NCI-H460 (cell line): ENCODE results near the gene NEU4. TPM values are rescaled to one million over a fixed set of nuclear protein-coding genes. Genes with fewer than 3 reads are reported as not detected.
"Not testable (repeated sequence)": the region's sequence is repeated elsewhere in the genome, so short reads cannot be mapped to it uniquely, and the experiment has no call there.

ENCODE experiments used
- DNase-seq: peaks from one replicate; pipeline ENCODE4 v3.0.0-alpha.2; 2016; ENCODE audit warnings: low read depth; ENCODE audit errors: extremely low read depth
- polyA plus RNA-seq: library from polyadenylated mRNA; depleted of rRNA; stranded (reverse); fragments of >200 nt; gene quantifications from 2 replicates; pipeline ENCODE4 v1.2.3, GENCODE V29; 2014; cell fraction: nucleus; rRNA removed
- total RNA-seq: library from RNA; depleted of rRNA; stranded (reverse); fragments of >200 nt; shearing (Covaris generic); gene quantifications from 2 replicates; pipeline ENCODE4 v1.2.3, GENCODE V29; 2014; rRNA removed

NEU4 gene
- total RNA-seq = 0.35 and 0.37 TPM in 2 replicates
- 1.5 TPM in 1 of 2 replicates, not detected in the other for polyA plus RNA-seq

DNA sequence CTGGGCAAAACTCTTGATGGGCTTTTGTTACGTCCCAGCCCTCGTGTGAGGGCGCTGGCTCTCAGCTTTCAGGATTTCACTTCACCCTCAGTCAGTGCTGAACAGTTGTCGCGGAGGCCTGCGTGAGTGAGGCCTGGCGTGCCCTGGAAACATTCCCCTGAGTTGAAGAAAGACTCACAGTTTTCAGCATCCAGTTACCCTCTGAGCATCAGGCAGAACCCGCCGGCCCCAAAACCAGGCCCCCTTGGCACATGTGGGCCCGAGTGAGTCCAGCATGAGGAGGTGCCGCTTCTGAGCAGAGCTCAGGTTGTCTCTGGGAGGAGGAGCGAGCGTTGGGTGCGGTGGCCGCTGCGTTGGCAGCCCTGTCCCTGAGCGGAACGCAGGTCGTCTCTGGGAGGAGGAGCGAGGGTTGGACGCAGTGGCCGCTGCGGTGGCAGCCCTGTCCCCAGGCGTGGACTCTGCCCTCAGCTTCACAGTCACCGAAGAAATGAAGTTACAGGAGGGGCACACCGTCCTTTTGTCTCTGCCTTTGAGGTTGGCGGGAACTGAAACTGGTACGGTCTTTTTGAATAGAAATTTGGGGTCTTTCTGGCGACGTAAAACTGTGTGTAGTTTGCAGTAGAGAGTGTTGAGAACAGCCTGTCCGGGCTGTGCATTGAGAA, at the start of gene NEU4:
NEU4 (plus strand) TSS at position 473 of the 662 bp plus-strand sequence. CDS start 5,292 bp downstream, outside the sequence.
- DNase-seq = no peak

DNA sequence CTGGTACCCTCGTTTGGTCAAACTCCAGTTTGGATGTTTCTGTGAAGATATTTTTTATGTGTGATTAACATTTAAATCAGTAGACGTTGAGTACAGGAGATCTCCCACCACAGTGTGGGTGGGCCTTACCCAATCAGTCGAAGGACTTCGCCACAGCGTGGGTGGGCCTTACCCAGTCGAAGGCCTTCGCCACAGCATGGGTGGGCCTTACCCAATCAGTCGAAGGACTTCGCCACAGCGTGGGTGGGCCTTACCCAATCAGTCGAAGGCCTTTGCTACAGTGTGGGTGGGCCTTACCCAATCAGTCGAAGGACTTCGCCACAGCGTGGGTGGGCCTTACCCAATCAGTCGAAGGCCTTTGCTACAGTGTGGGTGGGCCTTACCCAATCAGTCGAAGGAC, 49.1 kb upstream of the NEU4 start:
- not testable (repeated sequence) for DNase-seq

DNA sequence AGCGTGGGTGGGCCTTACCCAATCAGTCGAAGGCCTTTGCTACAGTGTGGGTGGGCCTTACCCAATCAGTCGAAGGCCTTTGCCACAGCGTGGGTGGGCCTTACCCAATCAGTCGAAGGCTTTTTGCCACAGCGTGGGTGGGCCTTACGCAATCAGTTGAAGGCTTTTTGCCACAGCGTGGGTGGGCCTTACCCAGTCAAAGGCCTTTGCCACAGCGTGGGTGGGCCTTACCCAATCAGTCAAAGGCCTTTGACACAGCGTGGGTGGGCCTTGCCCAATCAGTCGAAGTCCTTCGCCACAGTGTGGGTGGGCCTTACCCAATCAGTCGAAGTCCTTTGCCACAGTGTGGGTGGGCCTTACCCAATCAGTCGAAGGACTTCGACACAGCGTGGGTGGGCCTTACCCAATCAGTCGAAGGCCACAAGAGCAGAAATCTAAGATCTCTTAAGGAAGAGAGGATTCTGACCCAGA, 48.7 kb upstream of the NEU4 start:
- no peak for DNase-seq

- no peak for DNase-seq
These were observed 46.6 kb upstream of the NEU4 start for GRCh38 chr2:241762321-241762932.

GRCh38 chr2:241762933-241763369, 46.0 kb upstream of the NEU4 start:
- DNase-seq = no peak

- no peak for DNase-seq
These were observed 45.3 kb upstream of the NEU4 start for GRCh38 chr2:241763551-241764274.

GRCh38 chr2:241764275-241765241, 44.4 kb upstream of the NEU4 start:
- no peak for DNase-seq

GRCh38 chr2:241767464-241768250, 41.3 kb upstream of the NEU4 start:
- no peak for DNase-seq

DNA sequence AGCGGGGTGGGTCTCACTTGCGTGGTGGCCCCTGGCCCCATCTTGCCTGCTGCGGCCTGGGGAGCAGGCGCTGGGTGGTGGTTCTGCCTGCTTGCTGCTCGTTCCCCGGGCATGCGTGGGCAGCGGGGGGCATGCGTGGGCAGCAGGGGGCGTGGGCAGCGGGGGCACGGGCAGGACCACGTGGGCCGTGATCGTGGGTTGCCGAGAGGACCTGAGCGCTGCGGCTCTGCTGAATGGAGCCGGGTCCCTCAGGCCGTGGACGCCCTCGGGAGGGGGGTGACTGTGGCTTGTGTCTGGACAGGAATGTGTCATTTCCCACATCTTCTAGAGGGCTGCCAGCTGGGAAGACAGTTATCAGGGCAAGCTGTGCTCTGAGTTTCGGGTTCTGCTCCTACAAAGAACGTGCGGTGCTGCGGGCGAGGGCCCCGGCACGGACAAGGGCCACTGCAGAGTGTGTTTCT, 40.7 kb upstream of the NEU4 start:
- no peak for DNase-seq

DNA sequence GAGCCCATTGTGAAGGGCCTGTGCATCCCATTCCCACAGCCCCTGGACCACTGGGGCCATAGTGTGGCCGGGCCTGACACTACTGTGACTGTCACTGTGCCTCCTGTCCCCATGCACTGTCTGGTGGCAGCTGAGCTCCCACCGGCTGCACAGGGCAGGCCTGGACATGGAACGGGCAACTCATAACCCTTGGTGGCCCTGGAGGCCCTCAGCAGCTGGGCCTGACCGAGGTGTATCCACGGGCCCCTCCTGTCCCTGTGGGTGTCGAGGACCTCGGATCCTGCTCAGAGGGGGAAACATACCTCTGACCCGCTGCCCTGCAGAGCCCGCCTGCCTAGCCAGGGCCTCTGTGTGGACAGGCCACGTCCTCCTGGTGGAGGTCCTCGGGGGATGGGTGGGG, 40.1 kb upstream of the NEU4 start:
- DNase-seq = no peak

GRCh38 chr2:241769819-241770184, 39.2 kb upstream of the NEU4 start:
- no peak for DNase-seq

DNA sequence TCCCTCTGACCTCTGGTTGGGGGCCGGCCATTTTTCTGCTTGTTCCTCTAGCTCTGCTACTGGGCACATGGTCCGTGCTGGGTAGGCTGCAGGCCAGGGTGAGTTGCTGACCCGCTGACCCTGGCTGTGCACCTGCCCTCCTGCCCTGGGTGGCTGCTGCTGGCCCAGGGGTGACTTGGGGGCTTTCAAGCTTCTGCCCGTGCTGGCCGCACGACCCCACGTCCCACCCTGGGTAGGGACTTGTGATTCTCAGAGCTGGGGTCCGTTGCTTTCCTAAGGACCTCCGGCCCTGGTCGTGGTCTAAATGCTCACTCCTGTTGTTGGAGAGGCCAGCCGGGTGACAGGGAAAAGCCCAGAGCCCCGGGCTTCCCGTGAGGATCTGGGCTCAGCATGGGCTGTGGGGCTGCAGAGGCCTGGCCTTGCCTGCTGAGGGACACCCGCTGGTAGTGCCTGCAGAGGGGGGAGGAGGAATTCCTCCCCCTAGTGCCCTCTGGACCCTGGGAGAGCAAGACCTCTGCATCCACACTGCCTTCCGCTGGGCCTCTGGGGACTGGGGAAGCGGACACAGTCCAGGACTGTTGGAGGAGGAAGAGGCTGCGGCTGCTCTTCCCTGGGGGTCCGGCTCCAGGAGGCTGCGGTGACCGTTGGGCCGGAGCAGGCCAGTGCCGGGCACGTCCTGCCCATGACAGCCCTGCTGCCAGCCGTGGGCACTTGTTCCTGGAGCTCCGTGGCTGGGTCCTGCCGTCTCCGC, 38.6 kb upstream of the NEU4 start:
- DNase-seq = no peak

- no peak for DNase-seq
These were observed 38.1 kb upstream of the NEU4 start for GRCh38 chr2:241770936-241771285.

DNA sequence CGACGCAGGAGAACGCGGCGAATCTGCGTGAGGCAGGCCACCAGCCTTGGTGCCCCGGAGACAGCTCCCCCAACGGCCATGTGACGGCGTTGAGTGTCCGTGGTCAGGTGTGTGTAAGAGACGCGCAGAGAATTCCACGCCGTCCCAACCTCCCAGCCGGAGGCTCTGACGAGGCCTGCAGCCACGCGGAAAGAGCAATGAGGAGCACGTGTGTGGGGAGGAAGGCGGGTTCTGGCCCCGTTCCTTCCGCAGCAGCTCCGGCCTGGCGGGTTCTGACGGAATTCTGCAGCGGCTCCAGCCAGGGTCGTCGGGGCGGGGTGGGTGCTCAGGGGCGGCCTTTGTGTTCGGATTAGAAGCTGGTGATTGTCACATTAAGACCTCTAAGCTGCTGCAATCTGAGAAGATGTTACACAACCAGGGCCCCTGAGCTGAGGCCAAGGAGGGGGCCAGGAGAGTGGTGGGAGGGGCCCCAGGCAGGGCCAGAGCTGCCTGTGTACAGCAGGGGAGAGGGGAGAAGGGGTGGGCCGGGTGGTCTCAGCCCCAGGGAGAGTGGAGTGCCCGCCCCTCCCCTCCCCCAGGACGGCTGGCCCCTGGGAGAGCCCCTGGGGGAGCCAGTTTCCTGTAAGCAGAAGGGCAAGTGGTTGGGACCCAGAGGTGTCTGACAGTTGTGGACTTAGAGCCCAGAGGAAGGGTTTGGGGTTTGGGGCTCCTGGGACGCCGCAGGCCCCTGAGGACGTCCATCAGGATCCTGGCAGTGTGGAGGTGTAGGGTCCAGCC, 37.5 kb upstream of the NEU4 start:
- DNase-seq = no peak

- DNase-seq = no peak
These were observed 36.9 kb upstream of the NEU4 start for GRCh38 chr2:241772063-241772499.

- DNase-seq = no peak
These were observed 35.2 kb upstream of the NEU4 start for GRCh38 chr2:241773511-241774418.
